Sciatic nerve (tissue), 2 donors: ENCODE measurements around the gene HOXA7. TPM values are rescaled to one million over a fixed set of nuclear protein-coding genes. Genes with fewer than 3 reads are reported as not detected.

Experiments
- ATAC-seq: fragments of 200-7000 bp; cut with Tn5 transposase; one replicate; pipeline ENCODE4 v1.9.1; 2020; ENCODE audit warnings: mild to moderate bottlenecking, moderate library complexity
- DNase-seq: peaks from one replicate; pipeline ENCODE4 v3.0.0-alpha.2; 2020; ENCODE audit warnings: low spot score
- intact Hi-C: fragments of 100-400 bp; cut with DNase I; formaldehyde crosslinking; loops from one replicate; pipeline ENCODE4 v1.14.2; 2022
- total RNA-seq: library from RNA; stranded (reverse); fragmentation: NEBNext Ultra II Directional; extraction: Animal tissue kit (Norgen Biotek cat#: 25700); gene quantifications from one replicate; pipeline ENCODE4 v1.2.1, GENCODE V29; 2021
- donor health status: DM: no; HTN: no; CAD: no.
- donor health status: DM: no; HTN: no; CAD: no.

HOXA7 gene
- 6.2 TPM for total RNA-seq

GRCh38 chr7:27156508-27156898, at the start of gene HOXA7:
Gene HOXA7, minus strand, starts transcription at chr7:27156675. Its CDS starts 130 bp downstream, at chr7:27156545.
- peak; percentile 73 for ATAC-seq
- intact Hi-C loops = loop anchor here (10.0 kb wide), 1 partner anchor 782 kb away; no protein-coding TSS in a partner anchor
- peak; percentile 91 for DNase-seq

- ATAC-seq (no peak), DNase-seq (no peak)
- intact Hi-C loops = no loop called here
Measured at GRCh38 chr7:27205325-27206280, 49.1 kb upstream of the HOXA7 start.

- intact Hi-C loops = no loop called here
- DNase-seq (no peak), ATAC-seq (peak; percentile 10)
Measured at GRCh38 chr7:27204851-27205322, 48.4 kb upstream of the HOXA7 start.

GRCh38 chr7:27203964-27204594, 47.6 kb upstream of the HOXA7 start:
- ATAC-seq (no peak), DNase-seq (no peak)
- intact Hi-C loops = no loop called here

- no peak for ATAC-seq
- intact Hi-C loops = no loop called here
Measured at GRCh38 chr7:27203365-27203953, 47.0 kb upstream of the HOXA7 start.

GRCh38 chr7:27202862-27203134, 46.3 kb upstream of the HOXA7 start:
- intact Hi-C loops = no loop called here
- DNase-seq (no peak), ATAC-seq (no peak)

More at GRCh38 chr7:27203365-27203953, 47.0 kb upstream of the HOXA7 start:
- no peak for DNase-seq

GRCh38 chr7:27202018-27202861, 45.8 kb upstream of the HOXA7 start:
- ATAC-seq = no peak
- intact Hi-C loops = no loop called here
- DNase-seq = no peak

- DNase-seq (no peak), ATAC-seq (no peak)
- intact Hi-C loops = no loop called here
Measured at GRCh38 chr7:27201580-27202017, 45.1 kb upstream of the HOXA7 start.

GRCh38 chr7:27200761-27201579, 44.5 kb upstream of the HOXA7 start:
- intact Hi-C loops = no loop called here
- ATAC-seq (peak; percentile 29), DNase-seq (no peak)

GRCh38 chr7:27199849-27200760, 43.6 kb upstream of the HOXA7 start, which contains the start of gene HOXA13:
Gene HOXA13, minus strand, starts transcription at chr7:27200091. Its CDS starts 14 bp downstream, at chr7:27200077.
- DNase-seq = no peak
- intact Hi-C loops = loop anchor here (2.0 to 10.0 kb wide), 2 partner anchors 577 to 825 kb away; no protein-coding TSS in a partner anchor
- peak; percentile 42 for ATAC-seq

- intact Hi-C loops = loop anchor here (2.0 to 10.0 kb wide), 2 partner anchors 578 to 826 kb away; no protein-coding TSS in a partner anchor
- ATAC-seq = peak; percentile 45
Measured at GRCh38 chr7:27198871-27199801, 42.7 kb upstream of the HOXA7 start.

GRCh38 chr7:27198138-27198841, 41.8 kb upstream of the HOXA7 start:
- DNase-seq (no peak), ATAC-seq (no peak)

More at GRCh38 chr7:27198871-27199801, 42.7 kb upstream of the HOXA7 start:
- no peak for DNase-seq

GRCh38 chr7:27197137-27198042, 40.9 kb upstream of the HOXA7 start:
- DNase-seq = no peak
- intact Hi-C loops = loop anchor here (2.0 to 10.0 kb wide), 2 partner anchors 579 to 827 kb away; no protein-coding TSS in a partner anchor
- no peak for ATAC-seq

More at GRCh38 chr7:27198138-27198841, 41.8 kb upstream of the HOXA7 start:
- intact Hi-C loops = loop anchor here (2.0 to 10.0 kb wide), 2 partner anchors 579 to 827 kb away; no protein-coding TSS in a partner anchor

- intact Hi-C loops = loop anchor here (10.0 kb wide), 1 partner anchor 828 kb away; no protein-coding TSS in a partner anchor
- no peak for ATAC-seq
- peak; percentile 93 for DNase-seq
Measured at GRCh38 chr7:27196287-27196767, 39.9 kb upstream of the HOXA7 start.
